SK-N-MC (cell line): ENCODE data around the gene PPFIA4.

Experiments
- DNase-seq: peaks from one replicate; pipeline ENCODE4 v3.0.0-alpha.2; 2011; ENCODE audit warnings: low read depth, low spot score
- H3K27ac ChIP-seq: fragments of 200-600 bp; sonication (generic); 2 replicates; pipeline ENCODE4 v1.5.1; 2016; ENCODE audit warnings: mixed run types
- H3K36me3 ChIP-seq: fragments of 200-600 bp; sonication (generic); 2 replicates; pipeline ENCODE4 v1.6.1; 2017; ENCODE audit warnings: antibody characterized with exemption, low read length, mixed read lengths; ENCODE audit not compliant: insufficient read depth
- H3K4me3 ChIP-seq: fragments of 200-600 bp; sonication (generic); 2 replicates; pipeline ENCODE4 v1.5.1; 2016
- H3K9ac ChIP-seq: fragments of 200-600 bp; sonication (generic); 2 replicates; pipeline ENCODE4 v1.8.0; 2017; ENCODE audit warnings: mixed run types, mixed read lengths; ENCODE audit not compliant: insufficient read length
- H3K9me3 ChIP-seq: fragments of 200-600 bp; sonication (generic); 2 replicates; pipeline ENCODE4 v1.6.1; 2017; ENCODE audit warnings: low read depth, mild to moderate bottlenecking, antibody characterized with exemption, low read length, moderate library complexity, mixed read lengths
- EZH2 ChIP-seq: fragments of 200-600 bp; sonication (generic); IDR thresholded peaks from one replicate; pipeline ENCODE4 v1.6.1; 2017; ENCODE audit warnings: antibody characterized with exemption
- FOXP2 ChIP-seq: optimal IDR thresholded peaks from 2 replicates; pipeline ENCODE3; 2011; ENCODE audit warnings: mild to moderate bottlenecking, moderate library complexity; ENCODE audit not compliant: insufficient read depth; ENCODE audit errors: extremely low read length, control extremely low read depth
- POLR2AphosphoS5 ChIP-seq: IDR thresholded peaks from 2 replicates; pipeline ENCODE4 v1.6.1; 2012; ENCODE audit warnings: mild to moderate bottlenecking, low read depth, low read length, borderline replicate concordance

The PPFIA4 gene

DNA sequence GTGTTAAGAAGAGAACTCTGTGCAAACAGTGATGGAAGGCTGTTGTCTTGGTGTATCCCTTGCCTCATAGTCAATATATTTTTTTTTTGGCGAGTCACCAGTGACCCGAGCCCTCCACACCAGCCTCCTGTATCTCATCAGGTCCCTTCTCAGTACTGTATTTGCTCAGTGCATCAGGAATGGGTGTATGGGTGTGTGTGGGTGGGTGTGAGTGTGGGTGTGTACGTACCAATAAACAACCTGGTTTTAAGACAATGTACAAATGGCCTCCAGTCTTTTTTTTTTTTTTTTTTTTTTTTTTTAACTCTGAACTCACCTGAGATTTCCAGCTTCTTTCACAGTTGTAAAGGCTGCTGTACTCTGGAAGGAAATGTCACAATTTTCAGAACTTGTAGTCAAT lies 52.2 kb downstream of the PPFIA4 start:
- DNase-seq, result no peak
- Histone ChIP-seq H3K9ac (no peak overlapping the region), H3K36me3 (no peaks in the 10 kb centered on the region), H3K4me3 (no peak overlapping the region), H3K9me3 (no peaks in the 10 kb centered on the region), H3K27ac (no peak overlapping the region)
- TF ChIP-seq POLR2AphosphoS5, result no peak
- TF ChIP-seq EZH2, result no peak
- no peak for TF ChIP-seq FOXP2

DNA sequence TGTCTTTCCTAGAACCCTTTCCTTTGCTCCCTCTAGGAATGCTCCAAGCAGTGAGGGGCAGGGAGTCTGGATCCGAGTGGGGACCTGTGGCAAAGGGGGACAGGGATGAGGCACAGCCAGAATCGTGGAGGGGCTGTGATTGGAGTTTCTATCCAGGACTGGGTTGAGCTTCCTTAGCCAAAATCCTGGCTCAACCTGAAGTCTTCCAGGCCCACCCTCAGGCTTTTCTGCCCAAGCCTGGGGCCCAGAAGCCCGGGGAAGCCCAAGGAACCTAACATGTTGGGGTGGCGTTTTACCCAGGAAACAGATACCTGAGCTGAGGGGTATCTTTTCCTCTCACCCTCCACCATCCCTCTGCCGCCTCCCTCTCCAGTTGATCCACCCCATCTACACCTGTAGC lies 54.2 kb downstream of the PPFIA4 start:
- no peak for TF ChIP-seq FOXP2
- TF ChIP-seq EZH2, result no peak
- no peak for TF ChIP-seq POLR2AphosphoS5
- no peaks in the 10 kb centered on the region for H3K36me3 ChIP-seq
- DNase-seq, result no peak
- no peak overlapping the region for H3K4me3 ChIP-seq
- H3K27ac ChIP-seq, result no peak overlapping the region
- H3K9me3 ChIP-seq, result no peaks in the 10 kb centered on the region
- H3K9ac ChIP-seq, result no peak overlapping the region

DNA sequence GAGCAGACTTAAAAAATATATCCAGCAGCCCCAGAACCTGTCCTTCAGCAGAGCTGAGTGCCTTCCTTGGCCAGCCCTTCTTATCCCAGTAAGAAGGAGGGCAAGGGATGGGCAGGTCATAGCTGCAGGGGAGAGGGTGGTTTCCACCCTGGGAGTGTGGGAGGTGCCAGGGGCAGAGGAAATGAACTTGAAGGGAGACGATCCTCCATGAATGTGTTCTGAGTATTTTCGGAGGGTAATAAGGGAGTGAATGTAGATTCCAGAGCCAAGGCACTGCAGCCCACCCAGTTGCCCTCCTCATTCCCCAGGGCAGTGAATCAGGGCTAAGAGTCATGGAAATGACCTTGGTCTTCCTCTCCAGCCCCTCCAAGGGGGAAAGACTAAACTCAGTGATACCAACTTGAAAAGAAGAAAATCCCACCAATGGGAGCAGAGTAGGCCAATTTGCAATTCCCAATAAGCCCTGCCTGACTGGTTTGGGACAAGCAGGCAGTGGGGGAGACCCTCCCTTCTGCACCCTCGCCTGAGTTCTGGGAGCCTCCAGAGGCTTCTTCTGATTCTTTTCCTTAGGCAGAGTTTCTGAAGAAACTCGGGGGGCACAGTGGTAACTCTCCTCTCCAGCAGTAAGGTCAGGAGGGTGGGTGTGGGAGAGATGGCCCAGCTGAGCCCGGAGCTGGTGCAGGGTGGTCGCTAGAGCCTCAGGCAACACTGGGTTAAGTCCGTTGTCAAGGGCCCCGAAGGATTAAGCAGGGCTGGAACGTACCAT lies 55.4 kb downstream of the PPFIA4 start:
- DNase-seq, result no peak
- Histone ChIP-seq H3K36me3 (no peaks in the 10 kb centered on the region), H3K9me3 (no peaks in the 10 kb centered on the region), H3K9ac (no peak overlapping the region), H3K27ac (no peak overlapping the region), H3K4me3 (no peak overlapping the region)
- TF ChIP-seq FOXP2 (no peak), EZH2 (no peak), POLR2AphosphoS5 (no peak)

DNA sequence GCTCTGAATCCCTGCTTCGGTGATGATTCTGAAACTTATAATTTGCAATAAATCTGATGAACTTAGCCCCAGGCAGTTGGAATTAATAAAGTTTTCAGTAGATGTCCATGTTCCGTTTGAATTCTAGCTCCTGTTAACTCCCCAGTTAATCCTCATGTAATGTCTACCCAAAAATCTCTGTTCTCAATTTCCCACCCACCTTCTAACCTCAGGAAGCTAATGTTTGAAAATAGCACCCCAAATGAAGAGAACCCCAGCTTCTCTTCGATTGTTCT lies 55.9 kb downstream of the PPFIA4 start:
- Histone ChIP-seq H3K9ac (no peak overlapping the region), H3K4me3 (no peak overlapping the region), H3K27ac (no peak overlapping the region), H3K9me3 (no peaks in the 10 kb centered on the region), H3K36me3 (no peaks in the 10 kb centered on the region)
- TF ChIP-seq EZH2, result no peak
- no peak for TF ChIP-seq POLR2AphosphoS5
- no peak for TF ChIP-seq FOXP2
- DNase-seq, result no peak

DNA sequence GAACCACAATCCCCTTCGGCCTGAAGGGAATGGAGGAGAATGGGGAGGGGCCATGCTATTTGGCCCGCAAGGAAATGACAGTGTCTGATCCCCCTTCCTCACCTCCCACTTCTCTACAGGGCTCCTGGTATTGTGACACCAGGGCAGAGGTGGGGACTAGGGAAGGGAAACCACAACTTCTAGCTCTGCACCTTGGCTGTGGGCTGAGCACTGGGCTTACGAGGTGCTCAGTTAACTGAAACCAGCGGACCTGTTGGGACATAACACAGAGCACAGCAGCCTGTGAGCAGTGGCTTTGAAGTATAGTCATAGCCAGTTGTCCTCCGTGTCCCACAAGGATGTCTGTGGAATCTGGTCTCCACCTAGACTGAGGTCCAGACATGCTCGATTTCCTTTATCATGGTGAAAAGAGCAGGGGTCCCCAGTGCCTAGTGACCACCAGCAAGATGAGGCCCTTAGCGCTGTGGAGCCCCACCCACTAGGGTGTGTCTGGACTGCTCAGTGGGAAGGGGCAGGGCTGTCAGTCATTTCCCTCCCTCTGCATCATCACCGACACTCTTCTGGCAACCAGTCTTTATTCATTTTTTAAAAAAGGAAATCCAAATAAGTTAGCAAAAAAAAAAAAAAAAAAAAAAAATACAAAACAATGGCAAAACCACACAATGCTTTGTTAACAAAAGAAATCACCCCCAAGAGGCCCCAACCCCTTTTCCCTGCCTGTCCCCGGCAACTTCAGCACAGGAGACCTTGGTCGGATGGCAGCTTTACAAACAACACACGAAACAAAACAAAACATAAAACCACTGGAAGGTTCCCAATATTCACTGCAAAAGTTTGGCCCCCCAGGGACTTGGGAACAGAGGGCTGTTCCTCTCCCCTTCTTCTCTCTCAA lies 56.5 kb downstream of the PPFIA4 start:
- Histone ChIP-seq H3K36me3 (no peaks in the 10 kb centered on the region), H3K9me3 (no peaks in the 10 kb centered on the region), H3K27ac (no peak overlapping the region), H3K9ac (no peak overlapping the region), H3K4me3 (no peak overlapping the region)
- DNase-seq, result no peak
- TF ChIP-seq POLR2AphosphoS5 (no peak), EZH2 (no peak), FOXP2 (no peak)

DNA sequence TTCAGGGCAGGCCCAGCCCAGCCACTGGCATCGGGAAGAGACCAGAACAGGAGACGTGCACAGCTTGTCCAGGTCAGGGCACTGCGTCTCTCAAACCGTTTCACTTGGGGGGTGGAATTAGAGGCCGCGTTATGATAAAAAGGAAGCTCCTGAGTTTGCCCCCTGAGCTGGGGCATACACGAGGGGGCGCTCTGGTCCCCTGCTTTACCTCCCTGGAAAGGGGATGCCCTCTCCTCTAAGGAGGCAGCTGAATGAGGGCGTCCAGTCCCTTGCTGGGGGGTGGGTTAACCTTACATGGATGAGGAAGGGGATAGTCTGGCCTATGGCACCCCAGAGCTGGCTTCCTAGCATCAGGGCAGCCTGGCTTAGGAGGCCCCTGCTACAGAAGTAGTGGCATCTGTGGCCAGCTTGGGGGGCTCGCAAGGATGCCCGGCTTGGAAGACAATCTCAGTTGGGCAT lies 57.2 kb downstream of the PPFIA4 start:
- DNase-seq, result no peak
- TF ChIP-seq FOXP2 (no peak), POLR2AphosphoS5 (no peak), EZH2 (no peak)
- Histone ChIP-seq H3K36me3 (no peaks in the 10 kb centered on the region), H3K27ac (no peak overlapping the region), H3K4me3 (no peak overlapping the region), H3K9me3 (no peaks in the 10 kb centered on the region), H3K9ac (no peak overlapping the region)

DNA sequence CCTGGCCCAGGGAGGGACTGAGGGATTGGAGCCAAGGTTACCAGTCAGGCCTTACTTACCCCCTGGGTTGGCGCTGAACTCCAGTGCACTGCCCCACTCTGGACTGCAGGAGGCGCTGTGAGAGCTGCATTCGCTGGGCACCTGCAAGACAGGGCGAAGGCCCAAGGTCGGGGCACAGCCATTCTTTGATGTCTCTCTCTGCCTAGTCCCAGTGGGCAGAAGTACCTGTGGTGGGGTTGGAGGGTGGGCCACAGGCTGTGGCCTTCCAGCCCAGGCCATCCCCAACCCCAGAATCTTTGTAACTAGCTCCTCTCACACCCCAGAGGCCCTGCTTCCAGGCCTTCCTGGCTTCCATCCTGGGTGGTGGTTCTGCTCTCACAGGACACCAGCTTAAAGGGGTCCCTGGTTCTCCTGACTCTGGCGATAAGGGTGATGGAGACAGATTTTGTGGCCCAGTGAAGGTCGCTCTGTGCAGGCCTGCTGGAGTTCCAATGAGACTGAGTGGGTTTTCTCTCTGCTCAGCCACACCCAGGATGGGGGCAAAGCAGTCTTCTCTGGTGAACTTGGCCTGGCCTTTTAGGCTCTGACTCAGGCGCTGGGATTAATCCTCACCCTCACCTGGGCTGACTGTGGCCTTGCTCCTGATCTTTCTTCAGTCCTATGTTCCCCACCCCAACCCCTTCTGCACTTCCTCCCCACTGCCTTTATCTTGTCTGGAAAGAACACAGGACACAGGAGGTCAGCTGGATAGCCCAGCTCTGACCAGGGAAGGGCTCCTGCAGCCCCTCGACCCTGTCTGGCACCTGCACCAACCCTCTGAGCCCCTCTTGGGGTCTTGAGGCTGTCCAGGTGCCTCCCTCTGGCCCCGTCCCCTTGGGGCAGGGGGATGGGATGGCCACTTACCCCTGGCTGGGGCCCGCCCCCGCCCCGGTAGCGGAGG lies 58.6 kb downstream of the PPFIA4 start:
- no peak overlapping the region for H3K27ac ChIP-seq
- H3K4me3 ChIP-seq, result no peak overlapping the region
- no peak for DNase-seq

DNA sequence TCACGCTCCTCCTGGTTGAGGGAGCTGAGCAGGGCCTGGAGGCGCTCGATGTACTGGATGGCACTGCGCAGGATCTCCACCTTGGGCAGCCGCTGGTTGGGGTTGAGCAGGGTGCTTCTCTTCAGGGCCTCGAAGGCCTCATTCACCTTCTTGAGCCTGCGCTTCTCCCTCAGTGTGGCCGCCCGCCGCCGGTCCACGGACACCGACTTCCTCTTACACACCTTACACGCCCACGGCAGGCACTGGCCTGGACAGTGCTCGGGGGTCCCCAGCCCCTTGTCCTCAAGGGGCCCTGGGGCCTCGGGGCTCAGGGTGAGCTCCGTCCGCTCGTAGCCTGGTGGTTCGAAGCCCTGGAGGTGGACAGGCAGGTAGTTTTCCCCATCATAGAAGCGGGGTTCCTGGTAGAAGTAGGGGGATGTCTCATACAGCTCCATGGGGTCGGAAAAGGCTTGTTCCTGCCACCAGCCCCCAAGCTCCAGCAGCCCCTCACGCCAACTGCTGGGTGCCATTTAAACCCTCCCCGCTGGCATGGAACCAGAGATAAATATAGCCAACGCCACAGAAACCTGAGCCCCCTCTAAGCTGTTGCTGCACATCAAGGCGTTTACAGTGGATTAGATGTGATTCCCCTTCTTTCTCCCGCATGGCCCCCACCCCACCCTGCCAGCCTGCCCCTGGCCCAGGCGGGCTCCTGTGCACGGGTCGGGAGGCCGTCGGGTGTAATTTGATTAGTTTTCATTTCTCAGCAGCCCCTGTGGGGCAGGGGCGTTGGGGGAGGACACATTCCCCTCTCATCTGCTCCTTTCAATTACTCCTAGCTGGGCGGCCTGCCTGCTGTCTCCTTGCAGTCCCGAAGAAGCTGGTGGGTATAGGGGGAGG lies 59.5 kb downstream of the PPFIA4 start, which contains the start of gene MYOG:
MYOG (minus strand) TSS at position 485 of the 879 bp plus-strand sequence; CDS start at position 434, 51 bp downstream.
- H3K9me3 ChIP-seq, result no peaks in the 10 kb centered on the region
- no peak for DNase-seq
- no peaks in the 10 kb centered on the region for H3K36me3 ChIP-seq
- TF ChIP-seq EZH2 (no peak), FOXP2 (no peak), POLR2AphosphoS5 (no peak)
- no peak within 1 kb of the TSS for H3K4me3 ChIP-seq
- no peak within 1 kb of the TSS for H3K27ac ChIP-seq
- H3K9ac ChIP-seq, result no peak within 1 kb of the TSS

More for the DNA sequence above, 58.6 kb downstream of the PPFIA4 start:
- Histone ChIP-seq H3K9ac (no peak overlapping the region), H3K36me3 (no peaks in the 10 kb centered on the region), H3K9me3 (no peaks in the 10 kb centered on the region)
- TF ChIP-seq POLR2AphosphoS5 (no peak), FOXP2 (no peak), EZH2 (no peak)
